Measurements from ENCODE around the gene ABHD6. TPM values are rescaled to one million over a fixed set of nuclear protein-coding genes. Genes with fewer than 3 reads are reported as not detected.

The ABHD6 gene
- total and polyA plus RNA-seq, 2 experiments from 2014 or later = 24.6 to 25.1 TPM

- 97% methylated on average over 2 of the region's 2 CpGs for whole genome bisulfite sequencing (ENCODE audit: low lambda C conversion rate, missing lambda C conversion rate)
- peaks cover 4% of the 10 kb centered on the region for H3K36me3 ChIP-seq (replicated peaks; ENCODE audit: insufficient read depth, low read depth)
Measured at GRCh38 chr3:58317811-58318210, 80.2 kb downstream of the ABHD6 start.

GRCh38 chr3:58321791-58322190, 84.2 kb downstream of the ABHD6 start:
- Histone ChIP-seq H3K79me2 (no peaks in the 10 kb centered on the region), H3K9me2 (replicated peaks; ENCODE audit: insufficient read depth) (no peaks in the 10 kb centered on the region), H4K20me1 (ENCODE audit: insufficient read depth, poor library complexity, severe bottlenecking) (no peaks in the 10 kb centered on the region), H3K4me3 (no peak overlapping the region), H3K27ac (no peak overlapping the region), H3K4me1 (ENCODE audit: insufficient read depth) (peaks cover 9% of the 10 kb centered on the region), H3K27me3 (no peaks in the 10 kb centered on the region), H2AFZ (no peak overlapping the region), H3K9me3 (ENCODE audit: low read depth) (no peaks in the 10 kb centered on the region), H3K4me2 (no peak overlapping the region), H3K36me3 (replicated peaks; ENCODE audit: insufficient read depth, low read depth) (no peaks in the 10 kb centered on the region)
- 93% methylated on average over 7 of the region's 7 CpGs for WGBS (ENCODE audit: low lambda C conversion rate, missing lambda C conversion rate)
- TF ChIP-seq CTCF (IDR thresholded peaks at IDR 0.05; ENCODE audit: poor library complexity) = no peak
- DNase-seq (ENCODE audit: low spot score) = no peak

More at GRCh38 chr3:58317811-58318210, 80.2 kb downstream of the ABHD6 start:
- H2AFZ ChIP-seq = no peak overlapping the region
- no peaks in the 10 kb centered on the region for H3K27me3 ChIP-seq
- no peaks in the 10 kb centered on the region for H3K9me3 ChIP-seq (ENCODE audit: low read depth)
- no peak overlapping the region for H3K4me3 ChIP-seq
- H3K79me2 ChIP-seq = peaks cover 18% of the 10 kb centered on the region
- no peak for DNase-seq (ENCODE audit: low spot score)
- H3K27ac ChIP-seq = no peak overlapping the region
- TF ChIP-seq EZH2phosphoT487 (IDR thresholded peaks at IDR 0.05; ENCODE audit: low read depth, severe bottlenecking, unreplicated experiment) (no peak), EZH2 (IDR thresholded peaks at IDR 0.05; ENCODE audit: borderline replicate concordance) (no peak), CTCF (IDR thresholded peaks at IDR 0.05; ENCODE audit: poor library complexity) (no peak)
- H3K4me2 ChIP-seq = no peak overlapping the region
- no peaks in the 10 kb centered on the region for H3K9me2 ChIP-seq (replicated peaks; ENCODE audit: insufficient read depth)
- H3K4me1 ChIP-seq (ENCODE audit: insufficient read depth) = no peaks in the 10 kb centered on the region
- peaks cover 14% of the 10 kb centered on the region for H4K20me1 ChIP-seq (ENCODE audit: insufficient read depth, poor library complexity, severe bottlenecking)

GRCh38 chr3:58322793-58323192, 85.2 kb downstream of the ABHD6 start:
- Histone ChIP-seq H3K79me2 (no peaks in the 10 kb centered on the region), H3K4me1 (ENCODE audit: insufficient read depth) (peaks cover 9% of the 10 kb centered on the region), H3K9me3 (ENCODE audit: low read depth) (no peaks in the 10 kb centered on the region), H3K4me2 (no peak overlapping the region), H3K4me3 (no peak overlapping the region), H4K20me1 (ENCODE audit: insufficient read depth, poor library complexity, severe bottlenecking) (no peaks in the 10 kb centered on the region), H3K27ac (no peak overlapping the region), H3K9me2 (replicated peaks; ENCODE audit: insufficient read depth) (no peaks in the 10 kb centered on the region), H3K36me3 (replicated peaks; ENCODE audit: insufficient read depth, low read depth) (no peaks in the 10 kb centered on the region), H2AFZ (no peak overlapping the region), H3K27me3 (no peaks in the 10 kb centered on the region)
- no peak for DNase-seq (ENCODE audit: low spot score)
- WGBS (ENCODE audit: low lambda C conversion rate, missing lambda C conversion rate) = 73% methylated on average over 1 of the region's 1 CpG
- TF ChIP-seq CTCF (IDR thresholded peaks at IDR 0.05; ENCODE audit: poor library complexity) (no peak), EZH2phosphoT487 (IDR thresholded peaks at IDR 0.05; ENCODE audit: low read depth, severe bottlenecking, unreplicated experiment) (no peak), EZH2 (IDR thresholded peaks at IDR 0.05; ENCODE audit: borderline replicate concordance) (no peak)
